Limb (tissue), 2 donors: ENCODE measurements around the gene GALNT2.

ENCODE experiments used
- DNase-seq, 2 donors: peaks; one replicate each; pipeline ENCODE4 v3.0.0-alpha.2; 2016; ENCODE audit errors: extremely low spot score in 2 of 2

GALNT2 gene

GRCh38 chr1:230255116-230255515, 188.1 kb downstream of the GALNT2 start:
- no peak for DNase-seq

DNA sequence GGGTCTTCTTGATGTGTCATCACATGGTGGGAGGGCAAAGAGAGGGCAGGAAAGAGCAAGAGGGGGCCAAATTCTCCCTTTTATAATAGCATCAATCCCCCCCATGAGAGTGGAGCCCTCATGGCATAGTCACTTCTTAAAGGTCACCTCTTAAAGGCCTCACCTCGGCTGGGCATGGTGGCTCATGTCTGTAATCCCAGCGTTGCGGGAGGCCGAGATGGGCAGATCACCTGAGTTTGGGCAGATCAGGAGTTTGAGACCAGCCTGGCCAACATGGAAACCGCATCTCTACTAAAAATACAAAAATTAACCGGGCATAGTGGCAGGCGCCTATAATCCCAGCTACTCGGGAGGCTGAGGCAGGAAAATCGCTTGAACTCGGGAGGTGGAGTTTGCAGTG, 189.0 kb downstream of the GALNT2 start:
- no peak for DNase-seq

DNA sequence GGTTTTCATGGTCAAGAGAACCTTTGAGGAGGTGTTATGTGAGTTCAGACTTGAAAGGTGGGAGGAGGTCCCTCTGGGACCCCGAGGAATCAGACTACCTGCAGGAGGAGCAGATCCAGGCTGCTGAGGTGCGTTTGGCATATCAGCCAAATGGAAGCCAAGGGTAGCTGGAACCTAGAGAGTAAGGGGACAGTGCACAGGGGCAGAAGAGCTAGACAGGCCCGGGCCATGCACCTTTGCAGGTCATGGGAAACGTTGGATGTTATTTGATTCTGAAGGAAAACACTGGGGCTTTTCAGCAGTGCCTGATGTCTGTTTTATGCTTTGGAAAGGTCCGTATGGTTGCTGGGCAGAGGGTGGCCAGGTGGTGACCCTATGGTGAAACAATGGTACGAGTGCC, 189.9 kb downstream of the GALNT2 start:
- no peak for DNase-seq

- no peak for DNase-seq
Measured at GRCh38 chr1:230259621-230260020, 192.6 kb downstream of the GALNT2 start.

- DNase-seq, result no peak
Measured at GRCh38 chr1:230260831-230261230, 193.8 kb downstream of the GALNT2 start.

- no peak for DNase-seq
Measured at GRCh38 chr1:230261928-230262650, 195.1 kb downstream of the GALNT2 start.

DNA sequence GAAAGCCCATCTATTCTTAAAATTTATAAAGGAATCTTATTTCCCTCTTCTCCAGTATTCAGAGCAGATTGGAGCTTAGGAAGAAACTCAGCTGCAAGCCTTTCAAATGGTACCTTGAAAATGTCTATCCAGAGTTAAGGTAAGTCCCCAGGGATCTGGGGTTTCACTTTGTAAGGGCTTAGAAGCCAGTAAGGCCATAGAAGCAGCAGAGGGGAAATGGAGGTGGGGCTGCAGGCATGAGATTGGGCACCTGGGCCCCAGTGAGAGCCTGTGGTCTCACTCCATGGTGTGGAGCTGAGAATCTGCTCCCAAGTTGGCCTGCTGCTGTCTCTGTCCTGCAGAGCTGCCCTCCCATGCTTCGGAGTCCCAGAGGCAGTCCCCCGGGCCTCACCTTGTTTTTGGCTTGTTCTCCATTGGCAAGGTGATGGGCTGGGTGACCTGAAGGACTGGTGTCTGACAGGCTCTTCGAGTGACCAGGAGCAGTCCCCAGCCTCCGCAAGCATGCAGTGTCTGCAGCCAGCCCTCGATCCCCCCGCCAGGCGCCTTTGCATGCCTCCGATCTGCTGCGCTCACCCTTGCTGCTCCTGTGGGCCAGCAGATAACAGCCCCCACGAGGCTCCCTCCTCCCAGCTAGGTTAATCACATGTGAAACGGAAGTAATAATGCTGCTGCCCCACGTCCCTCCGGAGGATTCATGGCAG, 196.0 kb downstream of the GALNT2 start:
- no peak for DNase-seq

DNA sequence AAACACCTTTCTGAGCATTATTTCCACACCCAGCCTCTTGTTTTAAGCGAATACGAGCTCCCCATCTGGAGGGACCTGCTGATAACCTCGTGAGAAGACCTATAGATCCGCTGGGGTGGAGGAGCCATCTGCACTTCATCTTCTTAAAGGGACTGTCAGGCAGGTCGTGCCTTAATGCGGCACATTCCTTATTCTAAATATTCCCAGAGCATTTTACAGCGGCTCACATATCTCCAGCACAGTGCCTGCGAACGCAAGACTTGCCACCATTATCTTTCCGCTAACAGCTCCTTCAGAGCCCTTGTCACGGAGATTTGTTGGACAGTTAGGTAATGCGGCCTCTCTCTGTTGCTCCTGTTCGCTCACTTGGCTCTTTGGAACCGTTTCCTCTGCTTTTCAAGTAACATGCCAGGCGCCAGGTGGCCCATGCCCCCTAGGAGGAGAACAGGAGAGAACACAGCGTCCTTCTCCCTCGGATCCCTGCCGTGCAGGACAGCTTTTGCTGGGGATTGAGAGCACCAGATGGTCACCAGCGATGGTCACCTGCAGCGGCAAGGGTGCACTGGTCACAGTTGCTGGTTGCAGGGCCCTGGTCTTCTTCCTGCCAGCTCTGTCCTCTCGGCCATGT, 196.6 kb downstream of the GALNT2 start:
- no peak for DNase-seq

DNA sequence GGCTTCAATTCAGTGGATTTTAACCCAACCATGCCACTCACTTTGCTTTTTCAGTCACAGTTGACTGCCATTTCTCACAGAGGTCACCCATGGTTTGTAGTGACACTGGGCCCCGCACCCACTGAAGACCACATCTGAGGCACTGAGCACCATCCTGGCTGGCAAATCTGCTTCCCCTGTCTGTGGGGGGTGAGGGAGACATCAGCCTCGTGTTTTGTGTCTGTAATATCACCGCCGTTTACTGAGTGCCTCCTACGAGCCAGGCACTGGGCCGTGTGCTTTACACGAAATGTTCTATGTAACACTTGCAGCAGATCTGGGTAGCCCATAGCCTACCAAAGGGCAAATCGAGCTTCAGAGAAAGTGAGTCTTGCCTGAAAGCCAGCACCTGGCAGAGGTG, 197.3 kb downstream of the GALNT2 start:
- no peak for DNase-seq

DNA sequence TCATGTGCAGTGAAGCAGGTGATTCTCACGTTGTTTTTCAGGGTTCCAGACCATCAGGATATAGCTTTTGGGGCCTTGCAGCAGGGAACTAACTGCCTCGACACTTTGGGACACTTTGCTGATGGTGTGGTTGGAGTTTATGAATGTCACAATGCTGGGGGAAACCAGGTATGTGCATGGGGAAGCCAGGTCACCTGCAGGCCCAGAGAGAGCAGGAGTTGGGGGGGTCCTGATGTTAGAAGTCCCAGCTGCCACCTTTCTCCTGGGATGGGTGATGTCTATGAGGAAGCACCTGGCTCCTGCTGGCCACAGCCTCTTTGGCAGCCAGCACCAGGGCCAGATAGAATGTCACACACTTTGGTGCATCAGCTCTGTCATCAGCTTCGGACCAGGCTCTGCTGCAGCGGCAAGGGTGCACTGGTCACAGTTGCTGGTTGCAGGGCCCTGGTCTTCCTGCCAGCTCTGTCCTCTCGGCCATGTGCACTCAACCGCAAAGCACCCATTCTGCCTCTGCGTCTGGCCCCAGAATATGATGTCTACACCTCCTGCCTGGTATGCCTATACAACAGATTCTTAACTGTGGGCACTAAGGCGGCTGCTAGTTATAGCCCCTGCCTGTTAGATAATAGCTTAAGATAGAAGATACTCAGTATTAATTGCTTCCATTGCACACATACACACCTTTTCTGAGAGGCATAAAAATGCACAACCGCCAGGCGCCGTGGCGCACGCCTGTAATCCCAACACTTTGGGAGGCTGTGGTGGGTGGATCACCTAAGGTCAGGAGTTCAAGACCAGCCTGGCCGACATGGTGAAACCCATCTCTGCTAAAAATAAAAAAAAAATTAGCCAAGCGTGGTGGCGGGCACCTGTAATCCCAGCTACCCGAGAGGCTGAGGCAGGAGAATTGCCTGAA, 198.4 kb downstream of the GALNT2 start:
- DNase-seq, result no peak

DNA sequence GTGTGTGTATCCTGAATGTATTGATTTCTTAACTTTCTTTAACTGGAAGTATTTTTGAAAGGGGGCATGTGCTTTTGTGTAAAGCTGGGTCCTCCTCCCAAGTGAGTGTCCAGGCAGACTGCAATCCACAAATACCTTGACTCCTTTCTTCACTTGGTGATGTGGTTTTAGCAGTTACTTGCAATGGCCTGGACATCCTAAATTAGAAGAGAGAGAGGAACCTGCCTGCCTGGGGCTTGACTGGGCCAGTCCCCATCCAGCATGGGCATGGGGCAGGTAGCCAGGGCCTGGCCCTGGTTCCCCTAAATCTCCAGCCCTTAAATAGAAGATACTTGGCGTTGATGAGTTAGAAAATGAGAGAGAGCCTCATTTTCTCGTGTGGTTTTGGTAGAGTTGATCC, 199.4 kb downstream of the GALNT2 start:
- no peak for DNase-seq

- no peak for DNase-seq
Measured at GRCh38 chr1:230267338-230268065, 200.5 kb downstream of the GALNT2 start.

- DNase-seq, result peak; percentile 53 to 63
Measured at GRCh38 chr1:230268371-230269170, 201.5 kb downstream of the GALNT2 start.

GRCh38 chr1:230270185-230270558, 203.1 kb downstream of the GALNT2 start:
- no peak for DNase-seq

GRCh38 chr1:230270559-230271281, 203.7 kb downstream of the GALNT2 start:
- DNase-seq, result no peak

DNA sequence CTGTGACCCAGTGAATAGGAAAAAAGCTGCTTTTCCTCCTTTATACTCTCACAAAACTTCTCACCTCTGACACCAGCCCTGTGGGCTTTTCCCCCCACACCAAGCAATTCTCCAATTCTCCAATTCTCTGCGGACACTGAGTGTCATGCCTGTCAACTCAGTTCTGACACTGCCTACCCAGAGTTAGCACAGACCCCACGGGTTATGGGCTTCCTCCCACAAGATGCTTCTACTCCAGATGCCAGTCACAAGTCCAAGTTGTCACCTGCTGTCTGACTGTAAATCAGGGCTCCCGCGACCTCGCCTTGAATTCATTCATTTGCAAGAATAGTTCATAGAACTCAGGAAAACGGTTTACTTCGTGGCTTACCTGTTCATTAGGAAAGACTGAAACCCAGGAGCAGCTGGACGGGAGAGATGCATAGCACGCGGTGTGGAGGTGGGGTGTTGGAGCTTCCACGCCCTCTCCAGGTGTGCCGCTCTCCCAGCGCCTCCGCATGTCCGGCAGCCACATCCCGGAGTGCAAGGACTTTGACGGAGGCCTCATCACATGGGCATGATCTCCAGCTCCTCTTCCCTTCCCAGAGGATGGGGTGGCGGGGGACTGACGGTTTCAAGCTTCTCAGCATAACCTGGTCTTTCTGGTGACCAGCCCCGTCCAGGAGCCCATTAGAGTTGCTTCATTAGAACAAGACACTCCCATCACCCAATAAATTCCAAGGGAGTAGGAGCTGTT, 204.4 kb downstream of the GALNT2 start:
- no peak for DNase-seq

DNA sequence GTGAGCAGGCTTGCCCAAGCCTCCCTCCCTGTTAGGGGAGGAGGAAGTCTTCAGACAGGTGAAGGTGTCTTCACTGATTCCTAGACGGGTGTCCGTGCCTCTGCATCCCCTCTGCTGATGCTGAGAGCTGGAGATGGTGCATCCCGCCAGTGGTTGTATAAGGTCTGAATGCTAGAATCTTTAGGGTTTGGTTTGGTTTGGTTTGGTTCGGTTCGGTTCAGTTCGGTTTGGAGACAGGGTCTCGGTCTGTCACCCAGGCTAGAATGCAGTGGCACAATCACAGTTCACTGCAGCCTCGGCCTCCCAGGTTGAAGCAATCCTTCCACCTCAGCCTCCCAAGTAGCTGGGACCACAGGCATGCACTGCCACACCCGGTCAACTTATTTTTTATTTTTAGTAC, 205.5 kb downstream of the GALNT2 start:
- no peak for DNase-seq

GRCh38 chr1:230273141-230273710, 206.2 kb downstream of the GALNT2 start:
- DNase-seq, result no peak
